GM23248 (cell line): Measurements from ENCODE around the gene CACNA1C.

Source experiments
- EZH2 ChIP-seq: fragments of 200-600 bp; sonication (generic); IDR thresholded peaks from 2 replicates; pipeline ENCODE4 v1.6.1; 2018; ENCODE audit warnings: antibody characterized with exemption, mild to moderate bottlenecking; ENCODE audit not compliant: insufficient read depth, poor library complexity, severe bottlenecking
- EZH2phosphoT487 ChIP-seq: fragments of 200-600 bp; sonication (generic); IDR thresholded peaks from 2 replicates; pipeline ENCODE4 v1.6.1; 2018; ENCODE audit warnings: antibody characterized with exemption, moderate library complexity, mild to moderate bottlenecking, low read depth; ENCODE audit not compliant: insufficient read depth

DNA sequence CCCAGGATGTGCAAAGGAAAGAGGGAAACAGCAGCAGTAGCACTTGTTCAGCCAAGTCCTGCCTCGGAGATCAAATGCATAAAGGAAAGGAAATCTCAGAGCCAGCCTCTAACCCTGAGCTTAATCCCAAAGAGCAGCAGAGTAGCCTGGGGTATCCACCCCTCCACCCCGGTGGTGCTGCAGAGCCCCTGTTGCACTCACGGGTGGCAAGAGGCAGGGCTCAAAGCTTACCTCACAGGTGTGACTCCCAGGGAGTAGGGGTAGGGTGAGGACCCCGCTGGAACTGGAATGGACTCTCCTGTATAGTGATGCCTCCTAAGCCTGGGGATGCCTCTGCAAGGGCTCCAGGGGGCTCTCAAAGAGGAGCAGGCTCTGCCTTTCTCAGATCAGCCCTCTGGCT is 211.1 kb downstream of the CACNA1C start:
- no peak for TF ChIP-seq EZH2phosphoT487
- TF ChIP-seq EZH2, result no peak
